KMS-11 (cell line): ENCODE results near the gene FLVCR1.

ENCODE experiments used
- H2AFZ ChIP-seq: fragments of 200-600 bp; sonication (generic); 2 replicates; pipeline ENCODE4 v1.6.1; 2016; ENCODE audit warnings: antibody characterized with exemption, mixed run types, low read depth
- H3K27ac ChIP-seq: fragments of 200-600 bp; sonication (generic); 2 replicates; pipeline ENCODE4 v1.6.1; 2016; ENCODE audit warnings: mild to moderate bottlenecking, mixed run types
- H3K27me3 ChIP-seq: fragments of 200-600 bp; sonication (generic); 2 replicates; pipeline ENCODE4 v1.6.1; 2017; ENCODE audit warnings: mild to moderate bottlenecking, low read depth, mixed run types, moderate library complexity; ENCODE audit not compliant: insufficient read depth
- H3K36me3 ChIP-seq: fragments of 200-600 bp; sonication (generic); 2 replicates; pipeline ENCODE4 v1.6.1; 2017; ENCODE audit warnings: mild to moderate bottlenecking, mixed run types; ENCODE audit not compliant: insufficient read depth
- H3K4me1 ChIP-seq: fragments of 200-600 bp; sonication (generic); 2 replicates; pipeline ENCODE4 v1.6.1; 2016; ENCODE audit warnings: mild to moderate bottlenecking, low read depth, mixed run types; ENCODE audit not compliant: poor library complexity, severe bottlenecking
- H3K4me2 ChIP-seq: fragments of 200-600 bp; sonication (generic); 2 replicates; pipeline ENCODE4 v1.7.0; 2016; ENCODE audit warnings: mild to moderate bottlenecking, mixed run types
- H3K4me3 ChIP-seq: fragments of 200-600 bp; sonication (generic); IDR thresholded peaks from 2 replicates; pipeline ENCODE4 v1.6.1; 2017; ENCODE audit warnings: low read depth, low read length, mixed read lengths; ENCODE audit not compliant: insufficient read depth
- H3K79me2 ChIP-seq: fragments of 200-600 bp; sonication (generic); 2 replicates; pipeline ENCODE4 v1.6.1; 2016; ENCODE audit warnings: low read depth, mixed run types; ENCODE audit not compliant: insufficient read depth
- H3K9ac ChIP-seq: fragments of 200-600 bp; sonication (generic); 2 replicates; pipeline ENCODE4 v1.6.1; 2016; ENCODE audit warnings: mild to moderate bottlenecking, mixed run types
- H4K20me1 ChIP-seq: fragments of 200-600 bp; sonication (generic); 2 replicates; pipeline ENCODE4 v1.6.1; 2016; ENCODE audit warnings: mild to moderate bottlenecking, mixed run types; ENCODE audit not compliant: insufficient read depth
- TF ChIP-seq, protein P1 (sequence below): fragments of 200-600 bp; sonication (generic); conservative IDR thresholded peaks from 2 replicates; pipeline ENCODE4 v1.6.1; 2017; ENCODE audit warnings: low read depth, mild to moderate bottlenecking, antibody characterized with exemption, low read length, moderate library complexity, mixed read lengths

Gene FLVCR1

DNA sequence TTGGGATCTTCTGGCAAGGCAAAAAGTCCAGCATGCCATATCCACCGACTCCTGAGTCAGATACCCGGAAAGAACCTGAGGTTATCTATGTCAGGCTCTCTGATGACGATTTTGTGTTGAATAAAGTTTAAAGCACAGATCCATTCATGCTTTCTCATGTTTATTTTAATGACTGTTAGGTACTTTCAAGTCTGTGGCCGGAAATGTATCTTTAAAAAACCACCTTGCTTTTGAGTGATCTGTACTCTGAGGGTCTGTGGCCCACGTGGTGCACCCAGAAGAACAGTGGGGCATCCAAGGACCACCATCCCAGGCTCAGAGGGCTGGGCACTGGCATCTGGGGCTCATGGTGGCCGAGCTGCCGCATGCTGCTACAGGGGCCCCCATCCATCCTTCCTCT is 62.2 kb downstream of the FLVCR1 start:
- no peaks in the 10 kb centered on the region for H3K79me2 ChIP-seq
- no peaks in the 10 kb centered on the region for H3K4me1 ChIP-seq
- no peak overlapping the region for H3K4me3 ChIP-seq
- TF ChIP-seq, protein P1, sequence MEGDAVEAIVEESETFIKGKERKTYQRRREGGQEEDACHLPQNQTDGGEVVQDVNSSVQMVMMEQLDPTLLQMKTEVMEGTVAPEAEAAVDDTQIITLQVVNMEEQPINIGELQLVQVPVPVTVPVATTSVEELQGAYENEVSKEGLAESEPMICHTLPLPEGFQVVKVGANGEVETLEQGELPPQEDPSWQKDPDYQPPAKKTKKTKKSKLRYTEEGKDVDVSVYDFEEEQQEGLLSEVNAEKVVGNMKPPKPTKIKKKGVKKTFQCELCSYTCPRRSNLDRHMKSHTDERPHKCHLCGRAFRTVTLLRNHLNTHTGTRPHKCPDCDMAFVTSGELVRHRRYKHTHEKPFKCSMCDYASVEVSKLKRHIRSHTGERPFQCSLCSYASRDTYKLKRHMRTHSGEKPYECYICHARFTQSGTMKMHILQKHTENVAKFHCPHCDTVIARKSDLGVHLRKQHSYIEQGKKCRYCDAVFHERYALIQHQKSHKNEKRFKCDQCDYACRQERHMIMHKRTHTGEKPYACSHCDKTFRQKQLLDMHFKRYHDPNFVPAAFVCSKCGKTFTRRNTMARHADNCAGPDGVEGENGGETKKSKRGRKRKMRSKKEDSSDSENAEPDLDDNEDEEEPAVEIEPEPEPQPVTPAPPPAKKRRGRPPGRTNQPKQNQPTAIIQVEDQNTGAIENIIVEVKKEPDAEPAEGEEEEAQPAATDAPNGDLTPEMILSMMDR: no peak
- H3K4me2 ChIP-seq: no peak overlapping the region
- H3K27ac ChIP-seq: no peak overlapping the region
- no peaks in the 10 kb centered on the region for H3K27me3 ChIP-seq
- H3K36me3 ChIP-seq: no peaks in the 10 kb centered on the region
- H2AFZ ChIP-seq: no peak overlapping the region
- H3K9ac ChIP-seq: no peak overlapping the region
- H4K20me1 ChIP-seq: no peaks in the 10 kb centered on the region

DNA sequence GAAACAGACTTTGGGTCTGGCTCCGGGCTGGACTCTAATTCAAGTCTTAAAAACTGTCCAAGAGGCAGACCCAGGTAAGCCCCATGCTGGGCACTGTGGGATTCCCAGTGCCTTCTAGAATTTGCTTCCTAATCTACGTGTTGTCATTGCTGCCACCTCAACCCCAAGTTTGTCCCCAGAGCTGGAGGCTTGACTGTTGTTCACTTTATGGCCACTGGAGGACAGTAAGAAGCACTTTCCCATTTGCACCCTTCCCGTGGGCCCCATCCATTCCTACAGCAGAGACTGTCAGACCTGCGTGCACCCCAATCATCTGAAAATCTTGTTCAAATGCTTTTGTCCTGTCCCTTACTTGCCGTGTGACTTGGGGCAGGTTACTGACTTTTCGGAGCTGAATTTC is 62.8 kb downstream of the FLVCR1 start:
- H3K9ac ChIP-seq: no peak overlapping the region
- no peaks in the 10 kb centered on the region for H3K4me1 ChIP-seq
- H3K27ac ChIP-seq: no peak overlapping the region
- TF ChIP-seq, protein P1: no peak; the same call in 1 of the 2 replicates
- H3K27me3 ChIP-seq: no peaks in the 10 kb centered on the region
- H2AFZ ChIP-seq: no peak overlapping the region
- H3K36me3 ChIP-seq: no peaks in the 10 kb centered on the region
- H4K20me1 ChIP-seq: no peaks in the 10 kb centered on the region
- H3K79me2 ChIP-seq: no peaks in the 10 kb centered on the region
- no peak overlapping the region for H3K4me2 ChIP-seq
- no peak overlapping the region for H3K4me3 ChIP-seq

DNA sequence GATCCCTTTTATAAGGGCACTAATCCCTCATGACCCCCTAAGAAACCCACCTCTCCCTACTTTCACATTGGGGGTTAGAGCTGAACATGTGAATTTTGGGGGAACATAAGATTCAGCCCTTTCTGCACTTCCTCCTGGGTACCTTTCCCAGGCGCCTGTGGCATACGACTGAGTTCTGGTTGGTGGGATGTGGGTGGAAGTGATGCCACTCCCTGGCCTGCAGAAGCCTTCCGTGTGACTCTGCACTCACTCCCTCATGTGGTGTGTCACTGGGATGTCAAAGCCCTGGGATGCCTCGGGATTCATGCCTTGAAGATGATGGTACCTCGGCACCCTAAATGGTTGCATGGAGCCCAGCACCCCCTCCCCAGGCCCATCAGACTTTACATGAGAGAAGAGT is 63.9 kb downstream of the FLVCR1 start:
- H3K27me3 ChIP-seq: no peaks in the 10 kb centered on the region

DNA sequence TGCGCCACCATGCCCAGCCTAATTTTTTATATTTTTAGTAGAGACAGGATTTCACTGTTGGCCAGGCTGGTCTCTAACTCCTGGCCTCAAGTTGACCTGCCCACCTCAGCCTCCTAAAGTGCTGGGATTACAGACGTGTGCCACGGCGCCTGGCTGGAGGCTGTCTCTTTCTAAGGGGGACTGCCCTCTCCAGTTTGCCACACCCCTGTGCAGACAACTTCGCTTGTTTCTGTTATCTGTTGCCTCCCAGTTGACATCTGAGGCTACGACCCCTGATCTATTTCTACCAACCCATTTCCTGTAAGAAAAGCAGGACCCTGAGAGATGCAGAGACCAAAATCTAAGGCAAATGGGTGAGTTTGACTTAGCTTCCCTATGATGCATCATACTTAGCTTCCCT is 68.3 kb downstream of the FLVCR1 start:
- Histone ChIP-seq H3K9ac (no peak overlapping the region), H3K79me2 (no peaks in the 10 kb centered on the region)
- TF ChIP-seq, protein P1: no peak

More for the DNA sequence above, 63.9 kb downstream of the FLVCR1 start:
- H3K36me3 ChIP-seq: no peaks in the 10 kb centered on the region
- H3K79me2 ChIP-seq: no peaks in the 10 kb centered on the region
- TF ChIP-seq, protein P1: no peak
- H3K4me2 ChIP-seq: no peak overlapping the region
- no peaks in the 10 kb centered on the region for H4K20me1 ChIP-seq
- no peak overlapping the region for H2AFZ ChIP-seq
- no peak overlapping the region for H3K9ac ChIP-seq
- H3K27ac ChIP-seq: no peak overlapping the region
- H3K4me3 ChIP-seq: no peak overlapping the region
- H3K4me1 ChIP-seq: no peaks in the 10 kb centered on the region

More for the DNA sequence above, 68.3 kb downstream of the FLVCR1 start:
- Histone ChIP-seq H3K4me3 (no peak overlapping the region), H2AFZ (no peak overlapping the region), H3K4me1 (no peaks in the 10 kb centered on the region), H3K4me2 (no peak overlapping the region), H3K27me3 (no peaks in the 10 kb centered on the region), H3K27ac (no peak overlapping the region), H3K36me3 (no peaks in the 10 kb centered on the region), H4K20me1 (no peaks in the 10 kb centered on the region)
